ENCODE data around the gene MAST4.
A peak's percentile ranks its signal among the peaks of the same experiment; 100 is the strongest.

Gene MAST4

GRCh38 chr5:66896171-66896570, 300.0 kb downstream of the MAST4 start:
- FAIRE-seq (peak; percentile 90), DNase-seq (ENCODE audit: low spot score) (peak; percentile 36)

GRCh38 chr5:66897356-66897755, 301.2 kb downstream of the MAST4 start:
- FAIRE-seq (no peak), DNase-seq (ENCODE audit: low spot score) (no peak)

GRCh38 chr5:66898241-66898995, 302.2 kb downstream of the MAST4 start:
- DNase-seq (ENCODE audit: low spot score), result no peak
- no peak for FAIRE-seq

- no peak for DNase-seq (ENCODE audit: low spot score)
- no peak for FAIRE-seq
These were observed 307.0 kb downstream of the MAST4 start for GRCh38 chr5:66903218-66903617.

GRCh38 chr5:66903709-66904108, 307.5 kb downstream of the MAST4 start:
- FAIRE-seq (no peak), DNase-seq (ENCODE audit: low spot score) (no peak)

- no peak for FAIRE-seq
- no peak for DNase-seq (ENCODE audit: low spot score)
These were observed 308.0 kb downstream of the MAST4 start for GRCh38 chr5:66904189-66904588.

GRCh38 chr5:66906021-66906420, 309.8 kb downstream of the MAST4 start:
- no peak for DNase-seq (ENCODE audit: low spot score)
- no peak for FAIRE-seq

GRCh38 chr5:66908230-66908629, 312.0 kb downstream of the MAST4 start:
- DNase-seq (ENCODE audit: low spot score) (no peak), FAIRE-seq (no peak)

- FAIRE-seq, result no peak
- DNase-seq (ENCODE audit: low spot score), result no peak
These were observed 313.2 kb downstream of the MAST4 start for GRCh38 chr5:66909364-66909763.

GRCh38 chr5:66912787-66913186, 316.6 kb downstream of the MAST4 start:
- FAIRE-seq, result no peak
- no peak for DNase-seq (ENCODE audit: low spot score)

- FAIRE-seq (no peak), DNase-seq (ENCODE audit: low spot score) (no peak)
These were observed 319.3 kb downstream of the MAST4 start for GRCh38 chr5:66915531-66915930.

GRCh38 chr5:66922881-66923280, 326.7 kb downstream of the MAST4 start:
- no peak for FAIRE-seq

GRCh38 chr5:66923457-66923856, 327.3 kb downstream of the MAST4 start:
- FAIRE-seq (no peak), DNase-seq (ENCODE audit: low spot score) (no peak)

More at GRCh38 chr5:66922881-66923280, 326.7 kb downstream of the MAST4 start:
- no peak for DNase-seq (ENCODE audit: low spot score)

GRCh38 chr5:66923922-66924321, 327.7 kb downstream of the MAST4 start:
- DNase-seq (ENCODE audit: low spot score), result no peak
- no peak for FAIRE-seq

GRCh38 chr5:66927140-66927539, 330.9 kb downstream of the MAST4 start:
- no peak for FAIRE-seq
- DNase-seq (ENCODE audit: low spot score), result no peak

GRCh38 chr5:66929281-66929680, 333.1 kb downstream of the MAST4 start:
- FAIRE-seq, result no peak
- DNase-seq (ENCODE audit: low spot score), result no peak

- DNase-seq (ENCODE audit: low spot score) (no peak), FAIRE-seq (no peak)
These were observed 333.8 kb downstream of the MAST4 start for GRCh38 chr5:66929995-66930394.

GRCh38 chr5:66931651-66932050, 335.5 kb downstream of the MAST4 start:
- FAIRE-seq (no peak), DNase-seq (ENCODE audit: low spot score) (no peak)

GRCh38 chr5:66932457-66932856, 336.3 kb downstream of the MAST4 start:
- FAIRE-seq (no peak), DNase-seq (ENCODE audit: low spot score) (no peak)

GRCh38 chr5:66933066-66933465, 336.9 kb downstream of the MAST4 start:
- DNase-seq (ENCODE audit: low spot score) (peak; percentile 7), FAIRE-seq (no peak)

- DNase-seq (ENCODE audit: low spot score), result no peak
- FAIRE-seq, result no peak
These were observed 342.9 kb downstream of the MAST4 start for GRCh38 chr5:66939094-66939493.

- FAIRE-seq (no peak), DNase-seq (ENCODE audit: low spot score) (peak; percentile 29)
These were observed 349.5 kb downstream of the MAST4 start for GRCh38 chr5:66945389-66946349.
